Fibroblast of lung (primary cell): ENCODE measurements around the gene CLEC12A.

Source experiments
- EZH2 ChIP-seq: IDR thresholded peaks from 2 replicates; pipeline ENCODE4 v1.5.1; 2012; ENCODE audit warnings: low read length, control low read depth, mild to moderate bottlenecking; ENCODE audit errors: missing control alignments
- TF ChIP-seq, protein P1 (sequence below), 2 donors: IDR thresholded peaks in 1 of 2; conservative IDR thresholded peaks in 1 of 2; 1 replicate in 1 of 2; 2 replicates in 1 of 2; pipeline ENCODE4 v1.5.1; 2011 to 2012; ENCODE audit warnings: low read length in 2 of 2, control low read depth in 1 of 2, inconsistent platforms in 1 of 2, low read depth in 1 of 2, mild to moderate bottlenecking in 1 of 2

DNA sequence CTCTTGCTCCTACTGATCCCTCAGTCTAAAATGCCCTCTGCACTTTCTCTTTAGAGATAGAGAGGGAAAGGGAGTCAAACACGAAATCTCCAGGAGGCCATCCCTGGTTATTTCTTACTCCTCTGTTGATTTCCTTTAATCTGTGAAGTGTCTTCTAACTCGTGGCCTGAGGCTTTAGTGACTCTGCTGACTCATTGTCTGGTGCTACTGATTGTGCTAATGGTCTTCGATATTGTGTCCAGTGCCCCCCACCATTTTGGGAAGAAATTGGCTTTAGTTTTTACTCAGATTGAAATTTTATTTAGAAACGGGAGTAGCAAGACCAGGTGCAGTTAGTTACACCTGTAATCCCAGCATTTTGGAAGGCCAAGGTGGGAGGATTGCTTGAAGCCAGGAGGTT, 60.1 kb downstream of the CLEC12A start:
- TF ChIP-seq, protein P1, sequence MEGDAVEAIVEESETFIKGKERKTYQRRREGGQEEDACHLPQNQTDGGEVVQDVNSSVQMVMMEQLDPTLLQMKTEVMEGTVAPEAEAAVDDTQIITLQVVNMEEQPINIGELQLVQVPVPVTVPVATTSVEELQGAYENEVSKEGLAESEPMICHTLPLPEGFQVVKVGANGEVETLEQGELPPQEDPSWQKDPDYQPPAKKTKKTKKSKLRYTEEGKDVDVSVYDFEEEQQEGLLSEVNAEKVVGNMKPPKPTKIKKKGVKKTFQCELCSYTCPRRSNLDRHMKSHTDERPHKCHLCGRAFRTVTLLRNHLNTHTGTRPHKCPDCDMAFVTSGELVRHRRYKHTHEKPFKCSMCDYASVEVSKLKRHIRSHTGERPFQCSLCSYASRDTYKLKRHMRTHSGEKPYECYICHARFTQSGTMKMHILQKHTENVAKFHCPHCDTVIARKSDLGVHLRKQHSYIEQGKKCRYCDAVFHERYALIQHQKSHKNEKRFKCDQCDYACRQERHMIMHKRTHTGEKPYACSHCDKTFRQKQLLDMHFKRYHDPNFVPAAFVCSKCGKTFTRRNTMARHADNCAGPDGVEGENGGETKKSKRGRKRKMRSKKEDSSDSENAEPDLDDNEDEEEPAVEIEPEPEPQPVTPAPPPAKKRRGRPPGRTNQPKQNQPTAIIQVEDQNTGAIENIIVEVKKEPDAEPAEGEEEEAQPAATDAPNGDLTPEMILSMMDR (conservative IDR thresholded peaks at IDR 0.05 in 1 of 2, IDR thresholded peaks at IDR 0.05 in 1 of 2; ENCODE audit: low read depth in 1 of 2, low read length in 2 of 2): no peak
- no peak for TF ChIP-seq EZH2
